HG03139 (cell line): Measurements from ENCODE around the gene PPP1R2B.
"Not testable (repeated sequence)": the region's sequence is repeated elsewhere in the genome, so short reads cannot be mapped to it uniquely, and the experiment has no call there.

Experiments used
- ATAC-seq: cut with Tn5 transposase; IDR thresholded peaks from one replicate; pipeline ENCODE4 v1.9.1; 2021; ENCODE audit not compliant: unreplicated experiment

Gene PPP1R2B

DNA sequence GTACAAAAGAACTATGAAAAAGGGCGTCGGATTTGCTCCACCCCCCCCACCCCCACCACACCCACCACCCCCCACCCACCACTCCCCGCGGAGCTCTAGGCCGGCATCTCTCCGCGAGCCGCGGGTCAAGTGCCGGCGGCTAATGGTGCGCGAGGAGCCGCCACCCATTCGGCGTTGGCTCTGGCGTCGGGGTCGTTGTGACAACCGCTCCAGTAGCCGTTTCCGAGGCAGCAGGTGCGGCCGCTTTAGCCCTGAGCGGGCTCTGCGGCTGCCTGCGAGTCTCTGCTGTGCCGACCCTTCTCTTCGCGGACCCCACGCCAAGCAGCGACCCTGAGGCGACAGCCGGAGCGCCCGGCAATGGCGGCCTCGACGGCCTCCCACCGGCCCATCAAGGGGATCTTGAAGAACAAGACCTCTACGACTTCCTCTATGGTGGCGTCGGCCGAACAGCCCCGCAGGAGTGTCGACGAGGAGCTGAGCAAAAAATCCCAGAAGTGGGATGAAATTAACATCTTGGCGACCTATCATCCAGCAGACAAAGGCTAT, at the start of gene PPP1R2B:
PPP1R2B (plus strand) TSS at position 90 of the 546 bp plus-strand sequence; CDS start at position 358, 268 bp downstream.
- no peak for ATAC-seq

GRCh38 chr5:156800929-156801328, 49.2 kb upstream of the PPP1R2B start:
- ATAC-seq, result no peak

- ATAC-seq, result no peak
These were observed 47.6 kb upstream of the PPP1R2B start for GRCh38 chr5:156802501-156802900.

DNA sequence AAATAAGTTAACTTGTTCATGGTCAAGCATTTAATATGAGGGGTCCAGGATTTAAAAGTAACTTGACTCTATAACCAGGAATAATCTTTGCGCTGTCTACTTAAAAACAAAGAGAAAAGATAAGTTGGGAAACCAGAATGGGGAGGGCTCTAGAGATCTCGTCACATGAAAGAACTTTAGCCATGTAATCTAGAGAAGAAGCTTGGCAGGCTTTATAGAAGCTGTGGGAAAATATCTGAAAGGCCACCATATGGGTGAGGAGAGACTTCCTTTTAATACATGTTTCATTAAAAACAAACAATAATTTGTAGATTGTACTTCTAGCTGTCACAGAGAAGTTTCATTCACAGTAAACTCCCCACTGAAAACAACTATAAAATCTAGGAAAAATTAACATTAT, 46.7 kb upstream of the PPP1R2B start:
- no peak for ATAC-seq

GRCh38 chr5:156812959-156813358, 37.1 kb upstream of the PPP1R2B start:
- no peak for ATAC-seq

DNA sequence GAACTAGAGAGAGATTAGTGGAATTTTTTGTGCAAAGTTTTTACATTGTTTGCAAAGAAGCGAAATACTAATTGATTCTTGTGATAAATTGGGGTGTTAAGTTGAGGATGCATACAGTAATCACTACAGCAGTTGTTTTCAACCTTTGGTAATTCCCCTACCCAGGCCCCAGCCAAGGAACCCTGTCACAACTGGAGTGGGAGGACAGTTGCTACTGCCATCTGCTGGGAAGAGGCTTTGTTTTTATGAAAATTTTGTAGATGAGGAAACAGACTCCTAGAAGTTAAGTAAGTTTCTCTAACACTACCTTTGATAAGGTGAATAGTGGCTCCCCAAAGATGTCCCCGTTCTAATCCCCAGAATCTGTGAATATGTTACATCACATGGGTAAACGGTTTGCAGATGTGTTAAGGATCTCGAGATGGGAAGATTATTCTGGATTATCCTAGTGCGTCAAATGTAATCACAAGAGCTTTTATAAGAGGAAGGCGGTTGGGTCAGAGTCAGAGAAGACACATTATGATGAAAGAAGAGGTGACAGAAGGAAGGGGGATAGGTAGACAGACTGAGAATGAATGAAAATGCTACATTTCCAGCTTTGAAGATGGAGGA, 34.0 kb upstream of the PPP1R2B start:
- no peak for ATAC-seq

GRCh38 chr5:156819537-156819936, 30.6 kb upstream of the PPP1R2B start:
- no peak for ATAC-seq

DNA sequence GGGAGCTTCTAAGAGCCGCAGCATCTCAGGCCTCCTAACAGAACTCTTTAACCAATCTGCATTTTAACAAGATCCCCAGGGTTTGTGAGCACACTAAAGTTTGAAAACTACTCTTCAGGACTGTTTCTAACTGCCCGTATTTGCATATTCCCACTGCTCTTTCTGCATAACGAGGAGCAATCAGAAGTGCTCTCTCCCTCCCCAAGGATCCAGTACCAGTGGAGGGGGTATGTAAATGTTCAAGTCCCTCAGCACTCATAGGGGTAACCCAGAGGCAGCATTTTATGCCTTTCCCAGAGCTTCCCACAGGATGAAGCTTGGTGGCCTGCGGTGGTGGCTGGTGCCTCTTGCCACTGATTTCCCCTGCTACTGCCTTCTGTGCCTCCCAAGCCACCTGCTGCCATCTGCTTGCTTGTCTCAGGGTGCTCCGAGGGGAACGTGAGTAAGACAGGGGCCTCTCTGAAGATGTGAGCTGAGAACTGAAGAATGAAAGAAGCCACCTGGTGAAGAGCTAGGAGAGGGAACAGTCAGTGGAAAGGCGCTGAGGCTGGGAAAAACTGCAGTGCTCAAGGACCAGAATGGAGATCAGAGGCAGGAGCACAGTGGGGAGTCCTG, 30.0 kb upstream of the PPP1R2B start:
- ATAC-seq, result no peak

DNA sequence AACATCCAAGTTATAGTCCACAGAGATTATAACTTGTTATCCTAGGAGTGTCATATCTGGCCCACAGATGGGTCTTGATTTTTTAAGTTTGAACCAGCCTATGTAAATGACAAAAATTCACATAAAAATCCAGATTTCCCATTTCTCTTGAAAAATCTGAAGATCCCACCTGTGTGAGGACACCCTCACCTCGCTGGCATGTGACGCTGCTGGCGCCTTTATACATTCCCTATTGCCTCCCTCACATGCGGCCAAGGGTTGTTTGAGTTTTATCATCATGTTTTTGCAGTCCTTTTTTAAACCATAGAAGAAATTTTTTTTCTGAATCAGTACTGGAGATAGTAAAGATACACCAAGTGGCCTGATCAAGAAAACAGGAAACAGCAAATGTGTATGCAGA, 25.9 kb upstream of the PPP1R2B start:
- ATAC-seq, result no peak

- no peak for ATAC-seq
These were observed 25.3 kb upstream of the PPP1R2B start for GRCh38 chr5:156824800-156825199.

DNA sequence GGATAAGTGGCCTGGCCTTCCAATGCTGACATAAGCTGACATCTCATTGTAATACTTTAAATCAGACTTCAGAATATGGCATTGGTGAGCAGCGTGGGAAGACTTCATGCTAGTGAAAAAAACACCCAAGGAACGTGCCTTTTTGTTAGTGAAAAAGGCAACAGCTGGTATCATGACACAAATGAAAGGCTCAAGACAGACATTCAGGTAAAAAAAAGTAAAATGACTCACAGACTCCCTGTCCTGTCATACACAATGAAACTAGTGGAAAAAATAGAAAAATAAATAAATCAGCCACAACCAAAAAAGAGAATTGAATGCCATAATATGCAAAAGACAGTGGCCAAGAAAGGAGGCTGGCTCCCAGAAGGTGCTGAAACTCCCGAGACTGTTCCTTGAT, 24.4 kb upstream of the PPP1R2B start:
- ATAC-seq, result no peak

DNA sequence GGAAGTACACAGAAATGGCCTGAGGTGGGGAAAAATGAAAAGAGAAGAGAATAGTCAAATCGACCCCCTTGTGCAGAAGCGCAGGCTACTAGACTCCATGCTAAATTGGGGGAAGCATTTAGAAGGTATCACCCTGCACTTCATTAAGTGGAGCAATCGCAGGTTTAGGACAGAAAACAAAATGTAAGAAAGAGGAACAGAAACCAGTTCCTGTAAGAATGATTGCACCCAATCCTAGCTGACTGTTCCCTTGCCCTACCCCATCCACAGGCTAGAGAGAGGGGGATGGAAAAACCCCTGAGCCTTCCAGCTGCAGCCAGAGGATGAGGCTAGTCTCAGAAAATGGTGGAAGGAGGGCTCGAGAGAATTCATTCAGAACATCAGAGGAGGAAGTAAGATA, 23.9 kb upstream of the PPP1R2B start:
- ATAC-seq, result peak; percentile 71

- ATAC-seq, result no peak
These were observed 15.2 kb upstream of the PPP1R2B start for GRCh38 chr5:156834916-156835315.

- ATAC-seq, result no peak
These were observed 14.2 kb upstream of the PPP1R2B start for GRCh38 chr5:156835905-156836304.

DNA sequence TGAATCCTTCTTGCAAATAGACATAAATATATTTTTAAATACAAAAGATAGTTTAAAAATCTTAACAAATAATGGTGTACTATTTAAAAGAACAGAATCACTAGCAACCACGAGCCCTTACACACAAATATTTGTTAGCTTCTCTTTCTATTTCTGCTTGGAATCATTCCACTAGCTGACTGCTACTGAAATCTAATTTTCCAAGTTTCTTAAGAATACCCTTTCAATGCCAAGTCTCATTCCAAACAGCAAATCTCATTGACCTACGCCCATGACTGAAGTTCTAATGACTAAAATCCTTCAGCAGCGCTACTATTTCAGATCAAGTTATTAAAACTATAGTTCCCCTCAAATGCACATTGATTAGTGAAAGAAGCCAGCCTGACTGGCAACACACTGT, 13.2 kb upstream of the PPP1R2B start:
- ATAC-seq, result no peak

GRCh38 chr5:156838961-156839360, 11.1 kb upstream of the PPP1R2B start:
- no peak for ATAC-seq

DNA sequence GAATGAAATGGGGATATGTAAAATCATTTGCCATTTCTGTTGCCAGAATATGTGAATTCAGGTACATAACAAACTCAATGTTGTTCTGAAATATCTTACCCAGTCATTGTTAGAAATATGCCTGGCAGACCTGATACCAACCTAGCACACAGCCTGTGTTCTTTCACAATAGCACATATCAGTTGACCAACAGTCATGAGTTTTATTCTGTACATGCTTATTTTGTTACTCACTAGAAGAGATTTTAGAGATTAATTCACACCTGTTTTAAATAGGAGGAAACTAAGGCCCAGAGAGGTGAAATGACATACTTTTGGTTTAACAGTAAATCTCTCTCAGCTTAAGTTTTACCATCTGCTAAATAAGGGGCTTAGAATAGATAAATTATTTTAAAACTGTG, 8.4 kb upstream of the PPP1R2B start:
- ATAC-seq, result no peak

GRCh38 chr5:156846914-156847313, 3.2 kb upstream of the PPP1R2B start:
- ATAC-seq, result no peak

GRCh38 chr5:156848447-156848846, 1.6 kb upstream of the PPP1R2B start:
- ATAC-seq, result not testable (repeated sequence)

DNA sequence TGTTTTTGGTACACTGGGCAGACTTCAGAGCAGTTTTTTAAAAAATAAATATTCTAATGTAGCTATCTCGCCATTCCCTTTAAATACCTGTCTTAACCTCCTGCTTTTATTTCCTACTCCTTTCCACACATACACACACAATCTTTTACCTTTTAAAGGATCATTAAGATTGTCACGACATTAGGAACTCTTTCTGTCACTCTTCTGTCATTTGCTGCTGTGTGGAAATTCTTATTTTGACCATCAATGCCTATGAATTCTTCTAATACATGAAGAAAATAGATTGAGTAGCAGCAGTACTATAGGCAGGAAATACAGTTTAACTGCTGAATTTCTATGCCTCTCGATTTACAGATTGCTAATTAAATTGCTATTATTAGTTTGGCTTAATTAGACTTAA, 1.8 kb downstream of the PPP1R2B start:
- no peak for ATAC-seq

DNA sequence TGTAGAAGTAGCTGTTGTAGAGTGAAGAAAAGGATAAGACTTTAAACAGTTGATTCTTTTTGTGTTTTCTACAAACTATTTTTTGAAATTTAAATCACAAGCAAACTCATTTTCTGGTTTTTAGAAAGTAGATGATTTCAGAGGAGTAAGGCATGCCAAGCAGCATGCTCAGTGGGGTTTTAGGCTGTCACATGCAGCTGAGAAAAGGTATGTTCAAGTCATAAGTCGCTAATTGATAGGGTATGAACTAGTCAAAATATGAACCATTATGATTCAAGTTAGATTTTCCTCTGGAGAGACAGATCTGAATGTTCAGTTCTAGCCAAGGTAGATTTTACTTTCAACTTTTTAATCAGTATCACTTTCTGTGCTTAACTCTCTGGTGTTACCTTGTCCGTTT, 3.0 kb downstream of the PPP1R2B start:
- not testable (repeated sequence) for ATAC-seq

GRCh38 chr5:156865427-156865826, 15.3 kb downstream of the PPP1R2B start:
- ATAC-seq, result no peak

DNA sequence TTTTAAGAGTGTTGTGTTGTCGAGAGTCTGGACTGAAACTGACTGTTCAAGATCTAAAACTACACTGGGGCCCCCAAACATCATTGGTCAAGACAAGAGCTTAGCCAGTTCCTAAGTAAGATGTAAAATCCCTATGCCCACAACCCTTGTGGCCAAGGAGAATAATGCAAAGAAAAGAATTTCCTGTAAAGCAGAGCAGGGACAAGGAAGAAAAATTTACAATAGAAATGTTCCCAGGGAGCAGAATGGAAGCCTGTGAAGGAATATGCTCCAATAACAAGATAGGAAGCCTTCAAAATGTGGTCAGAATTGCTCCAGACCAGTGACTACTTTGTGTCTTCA, 20.4 kb downstream of the PPP1R2B start:
- no peak for ATAC-seq
